GM23248 (cell line): ENCODE measurements around the gene NPY2R.

Experiments used
- EZH2 ChIP-seq: fragments of 200-600 bp; sonication (generic); IDR thresholded peaks from 2 replicates; pipeline ENCODE4 v1.6.1; 2018; ENCODE audit warnings: antibody characterized with exemption, mild to moderate bottlenecking; ENCODE audit not compliant: insufficient read depth, poor library complexity, severe bottlenecking
- EZH2phosphoT487 ChIP-seq: fragments of 200-600 bp; sonication (generic); IDR thresholded peaks from 2 replicates; pipeline ENCODE4 v1.6.1; 2018; ENCODE audit warnings: antibody characterized with exemption, moderate library complexity, mild to moderate bottlenecking, low read depth; ENCODE audit not compliant: insufficient read depth

DNA sequence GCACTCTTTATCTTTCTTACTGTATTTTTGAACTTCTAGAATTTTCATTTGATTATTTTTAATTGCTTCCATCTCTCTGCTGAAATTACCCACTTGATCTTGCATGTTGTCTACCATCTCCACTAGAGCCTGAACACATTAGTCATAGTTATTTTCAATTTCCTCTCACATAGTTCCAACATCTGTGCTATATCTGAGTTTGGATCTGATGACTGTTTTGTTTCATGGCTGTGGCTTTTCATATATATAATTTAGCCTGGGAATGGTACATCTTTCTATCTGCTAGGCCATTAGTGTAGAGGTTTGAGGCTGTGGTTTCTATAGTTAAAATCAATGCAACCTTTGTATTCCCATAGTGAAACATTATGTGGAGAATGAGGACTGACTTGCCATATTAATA, 33.2 kb downstream of the NPY2R start:
- TF ChIP-seq EZH2 (no peak), EZH2phosphoT487 (no peak)
